Brain pericyte (primary cell): ENCODE data around the gene GOLIM4.

Experiments used
- DNase-seq: peaks from one replicate; pipeline ENCODE4 v3.0.0-alpha.2; 2012; ENCODE audit warnings: low read depth, low spot score

GOLIM4 gene

DNA sequence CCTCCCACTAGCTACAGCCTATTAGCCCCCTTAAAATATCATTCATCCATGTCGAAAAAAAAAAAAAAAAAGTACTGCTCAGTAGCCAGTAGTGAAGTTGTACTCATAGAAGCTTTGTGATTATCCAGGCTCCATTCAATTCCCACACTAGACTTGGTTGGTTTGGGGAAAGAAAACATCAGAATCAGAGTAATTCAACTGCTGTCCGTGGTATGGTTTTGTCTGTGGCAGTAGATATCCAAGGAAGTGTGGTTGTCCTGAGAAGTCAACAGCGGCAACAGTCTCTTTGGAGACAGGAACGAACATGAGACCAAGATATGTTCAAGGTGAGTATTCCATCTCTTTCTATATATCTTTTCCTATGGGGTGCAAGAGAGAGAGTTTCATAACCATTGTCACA lies 99.2 kb downstream of the GOLIM4 start:
- no peak for DNase-seq

DNA sequence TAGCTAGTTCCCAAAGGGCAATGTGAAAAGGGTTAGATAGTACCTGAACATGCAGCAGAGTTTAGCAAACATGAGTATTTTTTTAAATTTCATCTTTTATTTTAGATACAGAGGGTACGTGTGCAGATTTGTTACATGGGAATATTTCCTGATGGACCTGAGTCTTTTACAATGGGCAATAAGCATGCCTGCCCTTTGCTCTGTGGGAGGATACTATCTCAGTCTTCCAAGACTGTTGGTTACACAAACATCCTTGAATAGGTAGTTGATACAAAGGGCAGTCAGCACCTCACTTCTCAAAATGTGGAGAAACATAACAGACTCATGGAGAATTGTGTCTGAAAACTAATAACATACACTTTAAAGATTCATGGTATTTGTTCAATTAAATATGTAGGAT lies 103.3 kb downstream of the GOLIM4 start:
- no peak for DNase-seq

DNA sequence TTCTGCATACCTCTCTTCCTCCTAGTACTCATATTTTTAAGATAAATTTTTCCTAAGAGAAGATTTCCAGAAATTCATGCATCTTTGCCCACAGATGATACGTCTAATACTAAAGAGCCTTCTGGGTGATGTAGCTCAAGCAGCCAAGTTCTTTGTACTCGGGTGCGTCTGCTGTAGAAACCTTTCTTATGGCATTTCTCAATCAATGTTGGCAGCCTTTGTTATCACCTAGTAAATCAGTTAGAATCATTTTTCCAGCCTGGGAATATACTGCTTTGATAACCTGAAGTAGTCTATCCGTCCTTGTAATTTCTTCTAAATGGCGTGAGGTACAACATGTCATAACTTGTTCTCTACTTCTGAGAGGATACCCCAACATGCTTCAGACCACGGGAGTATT lies 104.5 kb downstream of the GOLIM4 start:
- no peak for DNase-seq

DNA sequence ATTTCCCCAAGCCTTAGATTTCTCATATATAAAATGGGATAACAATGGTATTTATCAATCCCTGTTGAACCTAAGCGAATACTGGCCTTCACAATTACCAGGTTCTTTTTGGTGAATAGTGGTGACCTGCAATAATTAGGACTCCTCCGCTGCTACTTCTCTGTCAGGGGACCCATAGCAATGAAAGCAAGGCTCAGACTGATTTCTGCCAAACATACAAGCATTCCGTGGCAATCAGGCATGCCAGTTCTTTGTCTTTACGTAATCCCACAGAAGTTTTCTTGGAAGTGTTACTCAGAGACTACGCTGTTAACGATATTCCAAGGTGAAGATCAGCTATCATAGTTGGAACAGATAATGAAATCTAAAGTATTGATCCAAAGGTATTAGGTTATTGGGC lies 105.7 kb downstream of the GOLIM4 start:
- no peak for DNase-seq

DNA sequence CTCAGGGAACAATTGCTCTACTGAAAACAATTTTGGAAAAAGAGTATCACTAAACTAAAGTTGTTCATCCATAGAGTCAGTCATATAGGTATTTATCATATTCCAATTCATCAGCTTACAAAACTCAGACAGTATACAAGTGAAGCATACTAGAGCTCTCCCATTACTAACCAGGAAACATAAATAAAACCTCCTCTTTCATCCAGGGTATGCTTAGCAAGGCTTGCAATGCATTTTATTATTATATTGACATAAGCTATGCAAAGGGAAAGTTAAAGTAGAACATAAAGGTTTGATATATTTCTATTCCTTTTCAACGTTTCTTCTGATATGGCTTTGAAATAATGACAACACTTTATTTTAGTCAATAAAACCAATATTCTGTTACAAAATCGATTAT lies 106.7 kb downstream of the GOLIM4 start:
- DNase-seq: no peak

DNA sequence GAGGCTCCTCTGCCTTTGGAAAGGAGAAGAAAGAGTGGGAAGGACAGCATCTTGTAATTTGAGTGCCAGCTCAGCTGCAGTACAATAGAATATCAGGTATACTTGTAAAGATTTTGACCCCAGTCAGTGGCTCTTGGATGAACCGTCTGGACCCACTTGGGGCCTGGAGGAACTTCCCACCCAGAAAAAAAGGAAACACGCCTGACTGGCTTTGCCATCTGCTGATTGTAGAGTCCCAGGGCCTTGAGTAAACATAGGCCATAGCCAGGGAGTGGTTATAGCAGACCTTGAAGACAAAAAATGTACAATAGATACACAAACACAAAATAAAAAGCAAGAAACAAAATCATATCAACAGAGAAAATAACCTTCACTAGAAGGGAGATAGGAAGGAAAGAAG lies 112.1 kb downstream of the GOLIM4 start:
- DNase-seq: no peak

DNA sequence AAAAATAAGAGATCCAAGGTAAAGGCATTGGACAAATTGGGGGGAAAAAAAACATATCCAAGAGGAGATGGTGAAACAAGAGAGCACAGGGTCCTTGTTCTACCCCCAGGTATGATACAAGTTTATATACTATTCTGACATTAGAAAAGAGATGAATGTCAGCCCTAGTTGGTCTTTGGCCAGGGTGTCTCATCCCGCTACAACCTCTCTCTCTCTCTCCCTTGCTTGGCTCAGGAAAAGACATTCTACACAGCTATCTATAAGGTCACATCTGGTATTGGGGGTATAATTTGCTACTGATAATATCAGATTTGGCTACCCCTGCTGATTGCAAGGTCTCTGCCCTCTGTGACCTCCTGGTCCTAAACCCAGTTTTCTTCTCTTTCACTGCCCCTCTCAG lies 117.2 kb downstream of the GOLIM4 start:
- no peak for DNase-seq

DNA sequence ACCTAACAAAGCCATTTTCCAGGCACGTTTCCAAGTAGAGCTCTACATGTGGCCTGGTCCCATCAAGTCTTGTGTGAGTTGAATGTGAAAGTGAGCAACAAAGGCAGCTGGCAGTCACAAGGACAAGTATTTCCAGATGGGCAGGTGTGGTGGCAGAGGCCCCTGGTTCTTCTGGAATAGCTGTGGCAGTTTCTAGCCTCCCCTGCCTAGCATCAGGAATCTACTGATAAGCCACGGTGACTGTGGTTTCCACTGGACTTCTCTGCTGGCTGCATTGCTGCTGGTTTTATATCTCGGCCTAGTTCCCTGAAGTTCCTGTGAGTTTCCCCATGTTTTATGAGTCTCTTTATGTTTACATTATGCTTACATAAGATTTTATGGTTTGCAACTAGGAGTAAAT lies 117.7 kb downstream of the GOLIM4 start:
- no peak for DNase-seq

DNA sequence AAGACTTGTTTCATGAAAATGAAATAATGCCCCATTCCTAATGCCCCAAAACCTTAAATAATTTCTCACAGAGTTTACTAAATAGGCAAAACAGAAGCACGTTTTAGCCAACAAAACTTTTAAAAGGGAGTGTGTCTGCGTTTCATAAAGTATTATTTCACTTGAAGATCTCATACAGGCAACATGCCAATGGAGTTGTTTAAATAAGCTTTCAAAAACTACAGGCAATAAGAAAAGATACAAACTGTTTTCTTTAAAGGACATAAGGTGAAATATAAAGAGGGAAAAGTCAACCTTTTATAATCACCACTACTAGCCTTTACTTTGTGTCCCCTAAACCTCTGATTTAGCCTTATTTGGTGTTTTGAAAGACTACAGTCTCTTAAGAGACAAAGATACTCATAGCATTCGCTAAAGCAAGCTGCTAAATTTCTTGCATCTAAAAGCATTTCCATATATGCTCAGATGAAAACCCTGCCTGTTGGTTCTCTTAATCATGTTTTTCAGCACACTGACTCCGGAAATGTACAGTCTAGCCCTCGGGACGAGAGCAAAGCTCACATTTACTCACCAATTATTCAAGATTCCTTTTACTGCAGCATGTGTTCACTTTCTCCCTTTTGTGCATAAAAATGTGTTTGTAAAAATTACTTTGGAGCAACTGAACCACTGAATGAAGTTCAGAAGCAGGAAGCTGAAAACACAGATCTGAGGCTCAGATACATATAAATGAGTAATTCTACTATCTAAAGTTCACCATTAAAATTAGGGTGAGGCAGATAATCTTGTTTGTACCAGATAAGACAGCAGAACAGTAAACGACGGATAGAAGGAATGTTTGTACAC lies 119.0 kb downstream of the GOLIM4 start:
- DNase-seq: no peak

DNA sequence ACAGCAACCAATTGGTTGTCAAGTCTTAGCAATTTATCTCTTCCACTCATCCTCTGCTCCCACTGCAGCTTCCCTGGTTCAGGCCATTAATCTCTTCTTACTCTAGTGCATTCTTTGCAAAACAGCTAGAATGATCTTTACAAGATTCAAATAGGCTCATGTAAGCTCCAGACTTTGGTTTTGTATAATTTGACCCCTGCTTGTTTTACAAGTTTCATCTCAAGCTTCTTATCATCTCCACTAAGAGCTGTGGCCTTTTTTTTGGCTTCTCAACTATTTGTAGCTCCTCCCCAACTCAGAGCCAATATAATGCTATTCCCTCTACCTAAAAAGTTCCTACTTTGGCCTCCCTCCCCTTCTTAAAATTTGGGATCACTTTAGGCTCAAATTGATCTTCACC lies 121.8 kb downstream of the GOLIM4 start:
- no peak for DNase-seq

DNA sequence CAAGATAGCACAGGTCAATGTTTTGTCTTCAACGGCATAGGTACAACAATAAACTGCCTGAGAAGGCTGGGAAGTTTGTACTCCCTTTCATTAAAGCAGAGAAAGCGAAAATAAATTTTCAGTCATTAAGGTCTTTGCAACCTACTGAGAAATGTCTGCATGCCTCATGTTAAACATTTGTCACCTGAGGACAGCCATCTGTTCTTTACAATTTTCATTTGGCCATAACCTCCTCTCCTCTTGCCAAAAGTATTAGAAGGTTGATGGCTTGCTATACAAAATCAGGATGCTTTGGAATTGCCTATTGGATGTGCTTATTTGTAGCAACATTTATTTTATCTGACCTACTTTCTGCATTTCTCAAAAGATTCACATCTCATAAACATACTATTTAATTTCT lies 122.7 kb downstream of the GOLIM4 start:
- no peak for DNase-seq

DNA sequence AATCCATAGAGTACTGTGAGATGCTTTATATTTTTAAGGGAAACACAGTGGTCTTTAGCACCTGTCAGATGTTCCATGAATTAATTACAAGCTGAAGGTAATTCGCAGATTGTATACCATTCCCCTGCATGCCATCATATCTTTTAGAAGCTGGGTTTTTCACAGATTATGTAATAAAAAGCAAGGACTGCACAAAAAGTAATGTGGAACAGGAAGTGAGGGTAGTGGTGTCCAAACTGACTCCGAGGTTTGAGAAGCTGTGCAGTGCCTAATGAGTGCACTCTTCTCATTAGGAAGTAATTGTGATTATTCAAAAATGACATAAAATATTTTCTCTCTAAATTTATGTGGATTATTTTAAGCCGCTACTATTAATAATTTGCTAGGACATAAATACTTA lies 123.2 kb downstream of the GOLIM4 start:
- no peak for DNase-seq

DNA sequence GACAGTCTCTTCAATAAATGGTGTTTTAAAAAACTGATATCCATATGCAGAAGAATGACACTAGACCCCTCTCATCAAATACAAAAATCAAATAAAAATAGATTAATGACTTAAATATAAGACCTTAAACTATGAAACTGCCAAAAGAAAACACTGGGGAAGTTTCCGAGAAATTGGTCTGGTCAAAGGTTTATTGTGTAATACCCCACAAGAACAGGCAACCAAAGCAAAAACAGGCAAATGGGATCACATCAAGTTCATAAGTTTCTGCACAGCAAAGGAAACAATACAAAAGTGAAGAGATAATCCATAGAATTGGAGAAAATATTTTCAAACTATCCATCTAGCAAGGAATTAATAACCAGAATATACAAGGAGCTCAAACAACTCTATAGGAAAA lies 126.2 kb downstream of the GOLIM4 start:
- no peak for DNase-seq

DNA sequence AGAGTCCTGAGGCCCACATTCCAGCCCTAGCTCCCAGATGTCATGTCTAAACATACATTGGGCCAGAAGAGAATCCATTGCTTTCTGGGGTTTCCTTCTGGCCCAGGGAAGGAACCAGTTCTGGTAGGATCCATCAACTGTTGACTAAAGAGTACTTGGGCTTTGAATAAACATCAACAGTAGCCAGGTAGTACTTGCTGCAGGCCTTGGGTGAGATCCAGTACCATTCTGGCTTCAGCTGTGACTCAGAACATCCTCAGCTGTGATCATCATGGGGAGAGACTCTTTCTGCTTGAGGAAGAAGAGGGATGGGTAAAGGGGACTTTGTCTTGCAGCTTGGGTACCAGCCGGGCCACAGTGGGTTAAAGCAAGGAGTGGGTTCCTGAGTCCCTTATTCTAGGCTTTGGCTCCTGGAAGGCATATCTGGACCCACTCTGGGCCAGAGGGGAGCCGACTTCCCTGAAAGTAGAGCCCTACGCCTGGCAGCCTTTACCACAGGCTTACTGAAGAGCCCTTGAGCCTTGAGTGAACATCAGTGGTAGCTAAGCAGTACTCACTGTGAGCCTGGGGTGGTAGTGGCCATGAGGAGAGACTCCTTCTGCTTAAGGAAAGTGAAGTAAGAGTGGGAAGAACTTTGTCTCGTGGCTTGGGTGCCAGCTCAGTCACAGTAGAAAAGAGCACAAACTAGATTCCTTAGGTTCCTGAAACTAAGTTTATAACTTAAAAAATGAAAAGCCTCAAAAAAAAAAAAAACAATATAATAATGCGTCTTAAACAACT lies 128.3 kb downstream of the GOLIM4 start:
- no peak for DNase-seq
